Activated CD8-positive, alpha-beta memory T cell treated with anti-CD3 and anti-CD28 coated beads, Interleukin-2, amount 50 U/mL, for 4 hours (primary cell): ENCODE measurements around the gene SEMA3A.

ENCODE experiments used
- DNase-seq: peaks from one replicate; pipeline ENCODE4 v3.0.0-alpha.2; 2020

The SEMA3A gene

GRCh38 chr7:84195295-84196060 is 889 bp upstream of the SEMA3A start:
- no peak for DNase-seq

DNA sequence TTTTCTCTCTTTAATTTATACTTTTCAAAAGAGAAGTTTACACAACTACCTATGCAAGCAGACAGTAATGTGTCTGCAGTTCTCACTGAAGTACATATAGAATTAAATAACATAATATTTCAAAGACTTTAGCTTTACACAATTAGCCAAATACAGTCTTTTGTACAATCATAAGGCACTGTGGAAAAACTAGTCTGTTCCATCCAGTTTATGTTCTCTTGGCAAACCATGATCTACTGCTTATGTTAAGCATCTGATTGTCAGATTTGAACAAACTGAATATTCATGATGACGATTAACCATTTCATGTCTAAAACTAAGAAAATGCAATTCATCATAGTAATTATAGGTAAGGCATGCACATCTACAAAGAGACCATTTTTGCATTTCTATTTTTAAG is 842 bp downstream of the SEMA3A start:
- DNase-seq: no peak

DNA sequence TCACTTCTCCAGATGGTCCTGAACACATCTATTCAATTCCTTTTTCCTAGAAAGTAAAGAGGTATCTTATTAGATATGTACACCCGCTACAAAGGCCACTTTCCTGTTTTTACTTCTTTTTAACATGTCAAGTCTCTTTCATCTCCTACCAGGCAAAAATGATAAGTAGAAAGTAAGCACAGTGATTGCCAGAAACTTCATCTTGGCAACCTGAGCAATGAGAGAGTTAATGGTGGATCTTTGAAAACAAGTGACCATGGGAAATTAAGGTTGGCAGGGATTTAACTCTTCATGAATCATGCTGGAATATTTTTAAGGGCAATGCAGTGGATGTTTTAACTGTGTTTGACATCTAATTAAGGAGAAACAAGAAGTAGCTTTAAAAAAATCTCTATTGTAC is 2.7 kb downstream of the SEMA3A start:
- no peak for DNase-seq

GRCh38 chr7:84191261-84191660 is 3.3 kb downstream of the SEMA3A start:
- no peak for DNase-seq

DNA sequence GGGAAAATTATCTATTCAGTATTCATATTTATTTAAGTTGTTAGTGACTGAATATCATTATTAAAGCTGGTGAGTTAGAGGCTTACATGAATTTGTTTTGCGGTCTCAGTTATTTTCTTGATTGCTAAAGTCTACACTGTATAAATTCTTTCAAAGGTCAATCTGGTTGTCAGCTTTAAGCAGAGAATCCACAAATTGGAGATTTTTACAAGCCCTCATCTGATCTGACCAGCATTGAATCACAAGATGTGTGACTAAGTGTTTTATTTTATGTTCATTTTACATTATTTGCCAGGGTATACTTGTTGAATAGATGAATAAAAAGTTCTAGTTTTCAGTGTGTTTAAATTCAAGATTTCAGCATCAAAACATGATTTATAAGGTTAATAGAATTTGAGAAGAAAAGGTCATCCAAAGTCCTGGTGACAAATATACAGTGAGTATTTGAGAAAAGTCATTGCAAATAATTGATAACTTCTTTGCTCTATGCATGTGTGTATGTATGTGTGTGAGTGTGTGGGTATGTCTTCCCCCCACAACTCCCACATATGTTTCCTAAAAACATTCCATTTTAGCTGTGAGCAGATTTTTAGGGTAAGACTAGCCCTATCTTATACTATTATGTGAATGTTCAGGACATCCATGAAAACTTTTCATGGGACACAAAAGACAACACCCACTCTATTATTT is 4.4 kb downstream of the SEMA3A start:
- no peak for DNase-seq

DNA sequence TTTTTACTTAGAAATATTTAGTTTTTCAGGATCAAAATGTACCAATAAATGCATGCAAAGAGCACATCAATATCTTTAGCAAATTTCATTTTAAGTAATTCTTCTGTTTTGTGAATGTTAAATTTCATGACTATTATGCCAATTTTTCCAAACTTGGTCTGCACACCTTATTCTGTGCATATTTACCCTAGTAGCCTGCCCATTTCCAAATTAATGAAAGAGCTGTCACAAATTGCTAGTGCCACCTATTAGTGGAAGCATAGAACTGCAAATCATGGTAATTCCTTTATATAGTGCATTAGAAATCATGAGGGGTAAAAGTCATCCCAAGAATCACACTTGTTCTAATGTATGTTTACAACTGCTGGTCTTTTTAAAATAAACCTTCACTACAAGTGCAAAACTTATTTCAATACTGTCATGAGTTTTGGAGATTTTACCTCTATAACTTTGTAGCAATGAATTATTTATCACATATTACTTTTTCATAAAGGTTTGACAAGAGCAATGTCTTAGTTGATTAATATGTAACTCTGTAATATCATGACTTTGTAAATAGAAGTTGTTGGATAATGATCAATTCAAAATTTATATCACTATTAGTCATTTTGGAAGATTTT is 5.7 kb downstream of the SEMA3A start:
- DNase-seq: no peak

DNA sequence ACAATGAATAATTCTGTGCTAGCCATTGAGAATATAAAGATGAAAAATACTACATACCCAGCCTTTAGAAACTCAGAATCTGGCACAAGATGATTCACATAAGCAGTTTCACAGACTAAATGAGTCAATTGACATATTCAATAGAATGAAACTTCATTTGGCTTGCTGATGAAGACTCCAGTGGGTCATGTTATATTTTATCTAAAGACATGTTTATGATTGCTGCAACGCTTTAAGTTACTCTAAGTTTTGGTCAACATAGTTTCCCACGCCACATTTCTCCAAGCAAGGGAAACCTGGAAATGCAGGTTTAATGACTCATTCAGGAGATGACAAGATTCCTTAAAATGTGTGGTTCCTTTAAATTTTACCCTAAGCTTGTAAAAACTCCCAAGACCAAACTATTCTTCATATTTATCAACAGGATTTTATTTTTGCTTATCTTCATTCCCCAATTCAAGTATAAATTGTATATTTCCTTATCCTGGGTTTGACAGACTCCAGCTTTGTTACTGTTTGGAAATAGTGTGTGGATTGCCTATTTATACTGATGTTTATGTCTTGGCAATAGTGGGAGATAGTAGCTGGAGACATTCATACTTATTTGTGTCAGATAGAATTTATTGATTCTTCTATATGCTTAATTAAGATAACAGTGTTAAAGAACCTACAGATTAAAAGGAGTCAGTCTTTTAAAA is 6.6 kb downstream of the SEMA3A start:
- no peak for DNase-seq

GRCh38 chr7:84187087-84187805 is 7.3 kb downstream of the SEMA3A start:
- no peak for DNase-seq

- DNase-seq: no peak
Observed at GRCh38 chr7:84183741-84184140, 10.8 kb downstream of the SEMA3A start.

GRCh38 chr7:84182301-84182700 is 12.3 kb downstream of the SEMA3A start:
- no peak for DNase-seq

- no peak for DNase-seq
Observed at GRCh38 chr7:84181628-84182027, 13.0 kb downstream of the SEMA3A start.

DNA sequence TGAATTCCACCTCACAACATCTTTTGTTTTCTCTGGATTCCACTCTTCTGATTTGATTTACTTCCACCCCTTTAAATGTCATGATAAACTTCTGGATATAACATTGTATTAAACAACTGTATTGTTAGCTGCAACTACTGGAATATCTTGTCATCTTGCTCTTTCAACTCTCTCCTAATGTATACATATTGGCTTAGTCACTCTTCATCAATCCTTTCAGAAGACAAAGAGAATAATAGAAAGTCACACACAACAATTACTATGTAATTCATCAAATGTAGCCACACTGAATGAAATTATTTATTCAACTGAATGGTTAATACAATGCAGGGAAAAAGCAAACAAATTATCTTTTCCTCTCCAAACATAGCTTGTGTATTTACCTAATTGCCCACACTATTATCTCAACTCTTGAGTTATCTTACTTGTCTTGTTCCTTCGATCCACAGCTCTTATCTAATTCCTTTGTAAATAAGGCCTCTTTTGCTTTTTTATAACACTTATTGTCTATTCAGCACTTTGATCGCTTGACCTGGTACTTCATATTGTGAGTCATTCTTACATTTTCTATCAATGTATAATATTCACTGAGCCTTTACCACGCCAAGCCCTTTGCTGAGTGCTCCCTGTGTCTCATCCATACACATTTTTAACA is 16.7 kb downstream of the SEMA3A start:
- no peak for DNase-seq

DNA sequence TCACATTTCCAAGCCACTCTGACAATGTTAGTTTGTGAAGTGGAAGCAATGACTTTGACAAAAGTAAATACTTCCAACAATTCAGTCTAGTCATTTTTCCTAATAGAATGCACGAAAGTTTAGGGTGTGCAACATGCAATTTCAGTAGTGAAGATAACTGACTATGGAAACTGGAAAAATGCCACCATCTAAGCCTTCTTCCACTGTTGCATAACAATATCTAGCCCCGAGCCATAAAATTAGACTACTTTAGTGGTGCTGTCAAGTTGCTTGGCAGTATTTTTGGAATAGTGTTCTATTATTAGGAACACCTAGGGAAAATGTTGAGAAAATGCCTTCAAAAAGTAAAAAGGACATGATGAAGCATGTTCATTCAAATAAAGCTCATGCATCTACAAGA is 17.9 kb downstream of the SEMA3A start:
- no peak for DNase-seq

GRCh38 chr7:84175461-84175860 is 19.1 kb downstream of the SEMA3A start:
- no peak for DNase-seq

GRCh38 chr7:84170646-84171045 is 23.9 kb downstream of the SEMA3A start:
- no peak for DNase-seq

DNA sequence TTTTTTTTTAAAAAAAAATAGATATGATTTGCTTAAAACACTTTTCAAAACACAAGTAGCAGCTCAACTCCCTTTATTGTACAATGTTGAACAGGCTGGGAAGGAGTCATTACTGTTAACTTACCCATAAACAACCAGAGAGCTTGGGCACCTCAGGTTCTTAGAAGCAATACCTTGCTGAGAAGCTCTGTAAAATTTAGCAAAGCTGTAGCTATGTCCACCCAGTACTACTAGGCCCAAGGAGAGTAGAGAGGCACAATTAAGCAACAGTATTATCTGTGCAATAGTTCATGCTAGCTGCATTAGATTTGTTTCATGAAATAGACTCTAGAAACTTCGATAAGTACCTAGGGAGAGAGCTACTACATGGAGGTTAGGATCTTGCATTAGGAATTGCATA is 32.0 kb downstream of the SEMA3A start:
- DNase-seq: no peak

- no peak for DNase-seq
Observed at GRCh38 chr7:84162125-84162524, 32.5 kb downstream of the SEMA3A start.

GRCh38 chr7:84161398-84161797 is 33.2 kb downstream of the SEMA3A start:
- DNase-seq: no peak

- no peak for DNase-seq
Observed at GRCh38 chr7:84159435-84159834, 35.2 kb downstream of the SEMA3A start.

GRCh38 chr7:84157171-84157570 is 37.4 kb downstream of the SEMA3A start:
- DNase-seq: no peak

DNA sequence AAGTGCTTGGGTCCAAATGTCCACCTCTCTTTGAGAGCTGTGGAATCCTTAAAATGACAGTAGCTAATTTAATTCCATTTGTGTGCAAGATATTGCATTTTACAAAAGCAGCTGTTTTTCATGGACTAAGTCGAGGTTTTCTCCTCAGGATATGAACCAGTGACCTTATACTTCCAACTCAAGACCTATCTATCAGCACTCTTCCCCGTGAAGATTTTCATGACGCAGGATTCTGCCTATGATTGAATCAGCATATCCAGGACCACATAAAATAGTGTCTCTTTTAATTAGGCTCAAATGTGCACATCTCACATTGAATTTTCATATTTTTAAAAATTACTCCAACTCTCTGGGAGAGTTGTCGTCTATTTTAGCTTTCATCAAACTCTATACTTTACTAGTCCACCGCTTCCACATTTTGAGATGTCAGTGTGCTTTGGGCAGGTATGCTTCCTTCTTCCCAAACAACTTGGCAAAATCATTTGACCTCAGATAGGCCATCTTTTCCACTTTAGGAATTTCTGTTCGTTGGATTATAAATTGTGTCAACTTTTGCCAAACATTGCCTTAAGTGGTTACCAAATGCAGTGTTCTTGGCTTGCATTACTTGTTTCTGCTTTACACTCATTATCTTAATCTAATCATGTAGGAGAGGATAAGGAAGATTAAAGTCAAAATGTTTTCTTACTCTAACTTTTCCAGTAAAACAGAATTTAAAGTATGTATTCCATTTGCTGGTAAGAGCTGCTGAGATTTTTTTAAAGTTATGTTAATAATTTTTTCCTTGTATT is 39.4 kb downstream of the SEMA3A start:
- no peak for DNase-seq

DNA sequence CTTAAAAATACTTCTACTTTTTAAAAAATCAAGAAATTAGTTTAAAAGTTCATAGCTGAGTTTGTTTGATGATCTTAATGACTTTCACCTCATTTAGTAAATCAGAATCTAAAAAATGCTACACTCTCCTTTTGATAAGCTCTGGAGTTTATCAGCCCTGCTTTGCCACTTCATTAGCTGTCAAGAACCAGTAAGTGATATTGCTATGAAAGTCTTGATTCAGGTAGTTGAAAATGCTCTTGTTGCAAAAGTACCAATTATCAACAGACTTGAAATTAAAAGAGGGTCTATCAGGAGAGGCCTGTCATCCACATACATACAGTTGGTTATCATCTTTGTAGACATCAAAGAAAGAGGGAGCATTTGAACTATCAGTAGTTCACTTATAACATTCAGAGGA is 41.6 kb downstream of the SEMA3A start:
- no peak for DNase-seq
